Panc1 (cell line): ENCODE measurements around the gene NUMBL. TPM values are rescaled to one million over a fixed set of nuclear protein-coding genes. Genes with fewer than 3 reads are reported as not detected.
"Not testable (repeated sequence)": the region's sequence is repeated elsewhere in the genome, so short reads cannot be mapped to it uniquely, and the experiment has no call there.

ENCODE experiments used
- ATAC-seq: fragments of 200-7000 bp; cut with Tn5 transposase; 2 replicates; pipeline ENCODE4 v1.9.1; 2020; ENCODE audit warnings: mild to moderate bottlenecking, moderate library complexity
- BruUV-seq: library from RNA; stranded (reverse); fragments of 400-500 nt; replicated peaks from 2 replicates; lab custom pipeline; 2021; lab: Mats Ljungman, UMichigan
- CTCF ChIA-PET: fragments of 300-600 bp; sonication (Branson Sonifier 250); formaldehyde crosslinking; loops from one replicate; lab custom pipeline; 2022; ENCODE audit warnings: antibody characterized with exemption; lab: Charles Lee
- POLR2A ChIA-PET: fragments of 300-600 bp; sonication (Branson Sonifier 250); formaldehyde crosslinking; loops from one replicate; lab custom pipeline; 2022; ENCODE audit warnings: antibody characterized with exemption; lab: Charles Lee
- DNase-seq: peaks from one replicate; pipeline ENCODE4 v3.0.0-alpha.2; 2010; ENCODE audit warnings: low read depth, low spot score
- H3K27ac ChIP-seq: 2 replicates; pipeline ENCODE4 v1.5.1; 2011; ENCODE audit warnings: mild to moderate bottlenecking, low read length, inconsistent platforms
- H3K27me3 ChIP-seq: fragments of 200-500 bp; sonication (Bioruptor generic); 2 replicates; pipeline ENCODE4 v1.6.0; 2014; ENCODE audit warnings: low read length, inconsistent platforms; ENCODE audit not compliant: control insufficient read depth, insufficient read depth
- H3K36me3 ChIP-seq: fragments of 200-500 bp; sonication (Bioruptor generic); 2 replicates; pipeline ENCODE4 v1.5.1; 2014; ENCODE audit warnings: inconsistent platforms, mild to moderate bottlenecking, low read length, moderate library complexity; ENCODE audit not compliant: control insufficient read depth, insufficient read depth
- H3K4me1 ChIP-seq: 2 replicates; pipeline ENCODE4 v1.5.1; 2011; ENCODE audit warnings: inconsistent platforms, mild to moderate bottlenecking, low read length, moderate library complexity; ENCODE audit not compliant: control insufficient read depth, insufficient read depth
- H3K4me3 ChIP-seq, 2 experiments: 2 replicates each; pipeline ENCODE4 v1.5.1; 2011 to 2012; ENCODE audit warnings: low read depth in 2 of 2, low read length in 2 of 2, mild to moderate bottlenecking in 2 of 2, inconsistent platforms in 1 of 2, moderate library complexity in 1 of 2
- H3K9me3 ChIP-seq: fragments of 200-500 bp; sonication (Bioruptor generic); 2 replicates; pipeline ENCODE4 v1.5.1; 2014; ENCODE audit warnings: low read depth, mild to moderate bottlenecking, inconsistent platforms, low read length, moderate library complexity; ENCODE audit not compliant: control insufficient read depth, insufficient read depth
- POLR2AphosphoS5 ChIP-seq: IDR thresholded peaks from 2 replicates; pipeline ENCODE4 v1.6.1; 2012; ENCODE audit warnings: mild to moderate bottlenecking, low read depth, low read length, moderate library complexity
- SIN3A ChIP-seq: IDR thresholded peaks from 2 replicates; pipeline ENCODE4 v1.6.1; 2012; ENCODE audit warnings: low read depth, mild to moderate bottlenecking, low read length, moderate library complexity, borderline replicate concordance; ENCODE audit not compliant: insufficient read depth
- TCF7L2 ChIP-seq: IDR thresholded peaks from 2 replicates; pipeline ENCODE4 v1.6.1; 2011; ENCODE audit warnings: mild to moderate bottlenecking, low read depth, low read length, inconsistent platforms
- in situ Hi-C: cut with HindIII; loops from 2 replicates; pipeline ENCODE4 v1.10.0; 2016; ENCODE audit warnings: low sequenced_read_pairs, low pct_unique_long_range_greater_than_20kb
- intact Hi-C: fragments of 100-400 bp; cut with micrococcal nuclease; formaldehyde crosslinking; loops from one replicate; pipeline ENCODE4 v1.10.0; 2022; ENCODE audit not compliant: unreplicated experiment
- total RNA-seq: library from RNA; stranded (reverse); gene quantifications from one replicate; pipeline ENCODE4 v1.2.1, GENCODE V29; 2021; ENCODE audit not compliant: unreplicated experiment
- TF ChIP-seq, protein P1 (sequence below), 2 experiments: IDR thresholded peaks; 2 replicates each; pipeline ENCODE4 v1.6.1; 2011 to 2012; ENCODE audit warnings: low read depth in 2 of 2, control low read depth in 1 of 2, low read length in 1 of 2, mild to moderate bottlenecking in 1 of 2, moderate library complexity in 1 of 2; ENCODE audit not compliant: insufficient read depth in 1 of 2
- TF ChIP-seq, protein P2 (sequence below): fragments of 450-650 bp; IDR thresholded peaks from 2 replicates; pipeline ENCODE4 v1.5.1; 2017; ENCODE audit warnings: mild to moderate bottlenecking

Gene NUMBL
- total RNA-seq, 1 experiment from 2014 or later: 27.6 TPM

DNA sequence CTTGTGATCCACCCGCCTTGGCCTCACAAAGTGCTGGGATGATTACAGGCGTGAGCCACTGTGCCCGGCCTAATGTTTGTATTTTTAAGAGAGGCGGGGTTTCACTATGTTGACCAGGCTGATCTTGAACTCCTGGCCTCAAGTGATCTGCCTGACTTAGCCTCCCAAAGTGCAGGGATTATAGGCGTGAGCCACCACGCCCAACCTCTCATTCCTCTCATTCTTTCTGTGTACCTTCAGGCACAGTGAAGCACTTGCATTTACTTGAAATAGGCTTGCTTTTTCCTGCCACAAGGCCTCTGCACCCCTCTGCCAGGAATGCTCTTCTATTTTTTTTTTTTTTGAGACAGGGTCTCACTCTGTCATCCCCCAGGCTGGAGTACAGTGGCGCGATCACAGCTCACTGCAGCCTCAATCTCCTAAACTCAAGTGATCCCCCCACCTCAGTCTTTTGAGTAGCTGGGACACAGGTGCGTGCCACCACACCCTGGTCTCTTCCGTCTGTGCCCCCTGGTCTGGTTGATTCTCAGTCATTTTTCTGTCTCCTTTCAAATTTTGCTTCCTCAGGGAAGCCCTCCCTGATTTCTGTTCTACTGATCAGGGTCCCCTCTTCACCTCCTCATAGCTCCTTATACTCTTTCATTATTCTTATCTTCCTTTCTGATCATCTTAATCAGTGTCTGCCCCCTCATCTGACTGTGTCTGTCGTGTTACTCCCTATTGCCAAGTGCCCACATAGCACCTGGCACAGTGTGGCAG lies 44.7 kb upstream of the NUMBL start:
- no peak overlapping the region for H3K4me3 ChIP-seq
- in situ Hi-C loops: no loop called here

DNA sequence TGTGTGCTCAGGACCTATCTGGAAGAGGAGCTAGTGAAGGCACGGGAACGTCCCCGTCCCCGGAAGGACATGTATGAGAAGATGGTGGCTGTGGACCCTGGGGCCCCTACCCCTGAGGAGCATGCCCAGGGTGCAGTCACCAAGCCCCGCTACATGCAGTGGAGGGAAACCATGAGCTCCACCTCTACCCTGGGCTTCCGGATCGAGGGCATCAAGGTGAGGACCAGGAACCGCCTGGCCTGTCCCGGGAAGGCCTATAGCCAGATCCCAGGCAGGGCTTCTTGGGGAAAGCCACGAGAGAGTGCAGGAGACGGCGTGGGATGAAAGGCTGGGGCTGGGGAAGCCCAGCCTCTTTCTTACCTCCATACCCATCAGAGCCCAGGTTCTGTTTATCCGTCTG lies 42.7 kb upstream of the NUMBL start:
- in situ Hi-C loops (no loop called here), intact Hi-C loops (no loop called here)
- no peaks in the 10 kb centered on the region for H3K36me3 ChIP-seq
- CTCF ChIA-PET: no interaction called here
- H3K4me3 ChIP-seq: no peak overlapping the region
- TF ChIP-seq, protein P1, sequence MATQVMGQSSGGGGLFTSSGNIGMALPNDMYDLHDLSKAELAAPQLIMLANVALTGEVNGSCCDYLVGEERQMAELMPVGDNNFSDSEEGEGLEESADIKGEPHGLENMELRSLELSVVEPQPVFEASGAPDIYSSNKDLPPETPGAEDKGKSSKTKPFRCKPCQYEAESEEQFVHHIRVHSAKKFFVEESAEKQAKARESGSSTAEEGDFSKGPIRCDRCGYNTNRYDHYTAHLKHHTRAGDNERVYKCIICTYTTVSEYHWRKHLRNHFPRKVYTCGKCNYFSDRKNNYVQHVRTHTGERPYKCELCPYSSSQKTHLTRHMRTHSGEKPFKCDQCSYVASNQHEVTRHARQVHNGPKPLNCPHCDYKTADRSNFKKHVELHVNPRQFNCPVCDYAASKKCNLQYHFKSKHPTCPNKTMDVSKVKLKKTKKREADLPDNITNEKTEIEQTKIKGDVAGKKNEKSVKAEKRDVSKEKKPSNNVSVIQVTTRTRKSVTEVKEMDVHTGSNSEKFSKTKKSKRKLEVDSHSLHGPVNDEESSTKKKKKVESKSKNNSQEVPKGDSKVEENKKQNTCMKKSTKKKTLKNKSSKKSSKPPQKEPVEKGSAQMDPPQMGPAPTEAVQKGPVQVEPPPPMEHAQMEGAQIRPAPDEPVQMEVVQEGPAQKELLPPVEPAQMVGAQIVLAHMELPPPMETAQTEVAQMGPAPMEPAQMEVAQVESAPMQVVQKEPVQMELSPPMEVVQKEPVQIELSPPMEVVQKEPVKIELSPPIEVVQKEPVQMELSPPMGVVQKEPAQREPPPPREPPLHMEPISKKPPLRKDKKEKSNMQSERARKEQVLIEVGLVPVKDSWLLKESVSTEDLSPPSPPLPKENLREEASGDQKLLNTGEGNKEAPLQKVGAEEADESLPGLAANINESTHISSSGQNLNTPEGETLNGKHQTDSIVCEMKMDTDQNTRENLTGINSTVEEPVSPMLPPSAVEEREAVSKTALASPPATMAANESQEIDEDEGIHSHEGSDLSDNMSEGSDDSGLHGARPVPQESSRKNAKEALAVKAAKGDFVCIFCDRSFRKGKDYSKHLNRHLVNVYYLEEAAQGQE (IDR thresholded peaks at IDR 0.05; ENCODE audit: insufficient read depth in 1 of 2, low read depth in 2 of 2, low read length in 1 of 2): no peak
- TF ChIP-seq, protein P2, sequence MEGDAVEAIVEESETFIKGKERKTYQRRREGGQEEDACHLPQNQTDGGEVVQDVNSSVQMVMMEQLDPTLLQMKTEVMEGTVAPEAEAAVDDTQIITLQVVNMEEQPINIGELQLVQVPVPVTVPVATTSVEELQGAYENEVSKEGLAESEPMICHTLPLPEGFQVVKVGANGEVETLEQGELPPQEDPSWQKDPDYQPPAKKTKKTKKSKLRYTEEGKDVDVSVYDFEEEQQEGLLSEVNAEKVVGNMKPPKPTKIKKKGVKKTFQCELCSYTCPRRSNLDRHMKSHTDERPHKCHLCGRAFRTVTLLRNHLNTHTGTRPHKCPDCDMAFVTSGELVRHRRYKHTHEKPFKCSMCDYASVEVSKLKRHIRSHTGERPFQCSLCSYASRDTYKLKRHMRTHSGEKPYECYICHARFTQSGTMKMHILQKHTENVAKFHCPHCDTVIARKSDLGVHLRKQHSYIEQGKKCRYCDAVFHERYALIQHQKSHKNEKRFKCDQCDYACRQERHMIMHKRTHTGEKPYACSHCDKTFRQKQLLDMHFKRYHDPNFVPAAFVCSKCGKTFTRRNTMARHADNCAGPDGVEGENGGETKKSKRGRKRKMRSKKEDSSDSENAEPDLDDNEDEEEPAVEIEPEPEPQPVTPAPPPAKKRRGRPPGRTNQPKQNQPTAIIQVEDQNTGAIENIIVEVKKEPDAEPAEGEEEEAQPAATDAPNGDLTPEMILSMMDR: no peak
- TF ChIP-seq TCF7L2 (no peak), POLR2AphosphoS5 (no peak), SIN3A (no peak)
- no peaks in the 10 kb centered on the region for H3K27me3 ChIP-seq
- no TSS peak for BruUV-seq
- ATAC-seq: no peak
- DNase-seq: no peak
- no peaks in the 10 kb centered on the region for H3K9me3 ChIP-seq
- H3K27ac ChIP-seq: no peak overlapping the region
- POLR2A ChIA-PET: no interaction called here
- H3K4me1 ChIP-seq: no peaks in the 10 kb centered on the region

More for the DNA sequence above, 44.7 kb upstream of the NUMBL start:
- no peaks in the 10 kb centered on the region for H3K4me1 ChIP-seq
- intact Hi-C loops: no loop called here
- TF ChIP-seq SIN3A (no peak), TCF7L2 (no peak), POLR2AphosphoS5 (no peak)
- TF ChIP-seq, protein P2: no peak
- TF ChIP-seq, protein P1 (IDR thresholded peaks at IDR 0.05; ENCODE audit: insufficient read depth in 1 of 2, low read depth in 2 of 2, low read length in 1 of 2): no peak
- no peak for DNase-seq
- H3K9me3 ChIP-seq: no peaks in the 10 kb centered on the region
- ATAC-seq: no peak
- POLR2A ChIA-PET: no interaction called here
- no TSS peak for BruUV-seq
- H3K36me3 ChIP-seq: no peaks in the 10 kb centered on the region
- CTCF ChIA-PET: interaction anchor here (0.6 kb wide), 1 partner anchor 10 kb away, joined by 3 read pairs; no protein-coding TSS in a partner anchor
- no peak overlapping the region for H3K27ac ChIP-seq
- no peaks in the 10 kb centered on the region for H3K27me3 ChIP-seq

DNA sequence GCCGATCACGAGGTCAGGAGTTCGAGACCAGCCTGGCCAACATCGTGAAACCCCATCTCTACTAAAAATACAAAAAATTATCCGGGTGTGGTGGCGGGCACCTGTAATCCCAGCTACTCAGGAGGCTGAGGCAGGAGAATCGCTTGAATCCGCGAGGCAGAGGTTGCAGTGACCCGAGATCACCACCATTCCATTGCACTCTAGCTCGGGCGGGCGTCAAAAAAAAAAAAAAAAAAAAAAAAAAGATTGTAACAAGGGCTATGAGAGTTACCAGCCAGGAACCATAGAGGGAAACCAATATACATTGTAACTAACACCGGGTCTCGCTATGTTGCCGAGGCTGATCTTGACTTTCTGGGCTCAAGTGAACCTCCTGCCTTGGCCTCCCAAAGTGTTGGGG lies 41.9 kb upstream of the NUMBL start:
- H3K4me1 ChIP-seq, POLR2A ChIA-PET, H3K27me3 ChIP-seq, BruUV-seq, in situ Hi-C loops, H3K9me3 ChIP-seq, ATAC-seq, H3K4me3 ChIP-seq, intact Hi-C loops, H3K36me3 ChIP-seq, H3K27ac ChIP-seq, CTCF ChIA-PET, DNase-seq: not testable (repeated sequence)
